Calu3 (cell line): Measurements from ENCODE around the gene GTF2B. TPM values are rescaled to one million over a fixed set of nuclear protein-coding genes. Genes with fewer than 3 reads are reported as not detected.
A peak's percentile ranks its signal among the peaks of the same experiment; 100 is the strongest.
"Not testable (repeated sequence)": the region's sequence is repeated elsewhere in the genome, so short reads cannot be mapped to it uniquely, and the experiment has no call there.

Experiments used
- BruUV-seq: library from RNA; stranded (reverse); fragments of 400-500 nt; replicated peaks from 2 replicates; lab custom pipeline; 2021; lab: Mats Ljungman, UMichigan
- CTCF ChIA-PET: fragments of 300-600 bp; sonication (Branson Sonifier 250); formaldehyde crosslinking; loops from one replicate; lab custom pipeline; 2022; ENCODE audit warnings: antibody characterized with exemption; lab: Charles Lee
- DNase-seq: peaks from one replicate; pipeline ENCODE4 v3.0.0; 2022
- H3K27ac Mint-ChIP-seq: one replicate; pipeline ENCODE4 v1.8.0; 2022; ENCODE audit warnings: mixed read lengths; ENCODE audit not compliant: unreplicated experiment
- H3K27me3 Mint-ChIP-seq: one replicate; pipeline ENCODE4 v1.8.0; 2022; ENCODE audit warnings: mixed read lengths; ENCODE audit not compliant: unreplicated experiment
- H3K36me3 Mint-ChIP-seq: one replicate; pipeline ENCODE4 v1.8.0; 2022; ENCODE audit warnings: mild to moderate bottlenecking, moderate library complexity, mixed read lengths; ENCODE audit not compliant: insufficient read depth, unreplicated experiment
- H3K4me1 Mint-ChIP-seq: one replicate; pipeline ENCODE4 v1.8.0; 2022; ENCODE audit warnings: mild to moderate bottlenecking, low read depth, mixed read lengths; ENCODE audit not compliant: unreplicated experiment
- H3K4me3 Mint-ChIP-seq: one replicate; pipeline ENCODE4 v1.8.0; 2022; ENCODE audit warnings: mild to moderate bottlenecking, low read depth, moderate library complexity, mixed read lengths; ENCODE audit not compliant: unreplicated experiment
- H3K9me3 Mint-ChIP-seq: one replicate; pipeline ENCODE4 v1.8.0; 2022; ENCODE audit warnings: low read depth, mixed read lengths; ENCODE audit not compliant: unreplicated experiment
- CTCF ChIP-seq: fragments of 200-600 bp; IDR thresholded peaks from one replicate; pipeline ENCODE4 v1.8.0; 2022; ENCODE audit warnings: antibody characterized with exemption; ENCODE audit not compliant: unreplicated experiment
- intact Hi-C: fragments of 100-400 bp; cut with micrococcal nuclease; formaldehyde crosslinking; loops from one replicate; pipeline ENCODE4 v1.10.0; 2022; ENCODE audit not compliant: unreplicated experiment
- total RNA-seq: library from RNA; stranded (reverse); gene quantifications from 2 replicates; pipeline ENCODE4 v1.2.3, GENCODE V29; 2022

The GTF2B gene
- total RNA-seq, 1 experiment from 2014 or later = 39.3 TPM

GRCh38 chr1:88883156-88883555, 8.2 kb downstream of the GTF2B start:
- H3K27ac Mint-ChIP-seq = no peak overlapping the region
- intact Hi-C loops = no loop called here
- no TSS peak for BruUV-seq

GRCh38 chr1:88880717-88881116, 10.7 kb downstream of the GTF2B start:
- Mint-ChIP-seq H3K36me3 (peaks cover 48% of the 10 kb centered on the region), H3K4me1 (peaks cover 24% of the 10 kb centered on the region)
- intact Hi-C loops, H3K9me3 Mint-ChIP-seq, H3K27me3 Mint-ChIP-seq, BruUV-seq, CTCF ChIA-PET, H3K27ac Mint-ChIP-seq, DNase-seq, H3K4me3 Mint-ChIP-seq: not testable (repeated sequence)

More at GRCh38 chr1:88883156-88883555, 8.2 kb downstream of the GTF2B start:
- CTCF ChIA-PET = interaction anchor here (0.6 to 0.7 kb wide), 3 partner anchors 9 to 1316 kb away, joined by 3 to 6 read pairs (median 3); no protein-coding TSS in a partner anchor
- no peak for TF ChIP-seq CTCF
- no peaks in the 10 kb centered on the region for H3K9me3 Mint-ChIP-seq
- peaks cover 56% of the 10 kb centered on the region for H3K36me3 Mint-ChIP-seq
- no peak for DNase-seq
- H3K4me1 Mint-ChIP-seq = peaks cover 26% of the 10 kb centered on the region
- peak overlapping the region; percentile 12 for H3K4me3 Mint-ChIP-seq
- H3K27me3 Mint-ChIP-seq = no peaks in the 10 kb centered on the region

GRCh38 chr1:88878731-88879130, 12.6 kb downstream of the GTF2B start:
- BruUV-seq = no TSS peak
- H3K27ac Mint-ChIP-seq = no peak overlapping the region
- no peak for DNase-seq
- CTCF ChIA-PET = interaction anchor here (0.6 kb wide), 3 partner anchors 80 to 147 kb away, joined by 3 to 4 read pairs (median 3); no protein-coding TSS in a partner anchor
- H3K9me3 Mint-ChIP-seq = no peaks in the 10 kb centered on the region
- intact Hi-C loops = no loop called here
- H3K27me3 Mint-ChIP-seq = no peaks in the 10 kb centered on the region
- H3K4me1 Mint-ChIP-seq = peaks cover 25% of the 10 kb centered on the region
- TF ChIP-seq CTCF = no peak
- no peak overlapping the region for H3K4me3 Mint-ChIP-seq
- peaks cover 33% of the 10 kb centered on the region for H3K36me3 Mint-ChIP-seq

- DNase-seq = no peak
- Mint-ChIP-seq H3K9me3 (no peaks in the 10 kb centered on the region), H3K4me3 (no peak overlapping the region)
Measured at GRCh38 chr1:88877911-88878310, 13.5 kb downstream of the GTF2B start.

More at GRCh38 chr1:88877911-88878310, 13.5 kb downstream of the GTF2B start:
- CTCF ChIA-PET = no interaction called here
- H3K27ac Mint-ChIP-seq = no peak overlapping the region
- no peak for TF ChIP-seq CTCF
- H3K36me3 Mint-ChIP-seq = peaks cover 28% of the 10 kb centered on the region
- BruUV-seq = no TSS peak
- peaks cover 20% of the 10 kb centered on the region for H3K4me1 Mint-ChIP-seq
- no peaks in the 10 kb centered on the region for H3K27me3 Mint-ChIP-seq
- intact Hi-C loops = loop anchor here (1.0 to 2.0 kb wide), 2 partner anchors 142 to 223 kb away; no protein-coding TSS in a partner anchor
